WTC11 (cell line): ENCODE data around the gene RECK. TPM values are rescaled to one million over a fixed set of nuclear protein-coding genes. Genes with fewer than 3 reads are reported as not detected.

Experiments used
- ATAC-seq: fragments of 200-7000 bp; cut with Tn5 transposase; 2 replicates; pipeline ENCODE4 v1.10.0; 2021; ENCODE audit warnings: mild to moderate bottlenecking, moderate library complexity
- CTCF ChIA-PET: fragments of 300-600 bp; sonication (Branson Sonifier 250); formaldehyde crosslinking; loops from one replicate; lab custom pipeline; 2021; ENCODE audit warnings: antibody characterized with exemption; lab: Charles Lee
- POLR2A ChIA-PET: fragments of 350-600 bp; sonication (Branson Sonifier 250); formaldehyde crosslinking; loops from one replicate; lab custom pipeline; 2021; ENCODE audit warnings: antibody characterized with exemption; lab: Charles Lee
- DNase-seq: peaks from one replicate; pipeline ENCODE4 v3.0.0; 2021; ENCODE audit warnings: low spot score
- H3K27ac Mint-ChIP-seq: 2 replicates; pipeline ENCODE4 v1.8.0; 2021; ENCODE audit warnings: mixed read lengths
- H3K27me3 Mint-ChIP-seq: 2 replicates; pipeline ENCODE4 v1.8.0; 2021; ENCODE audit warnings: low read depth, mild to moderate bottlenecking, moderate library complexity, mixed read lengths
- H3K36me3 Mint-ChIP-seq: 2 replicates; pipeline ENCODE4 v1.8.0; 2021; ENCODE audit warnings: mixed read lengths
- H3K4me1 Mint-ChIP-seq: 2 replicates; pipeline ENCODE4 v1.8.0; 2022; ENCODE audit warnings: mixed read lengths
- H3K4me3 Mint-ChIP-seq: 2 replicates; pipeline ENCODE4 v1.8.0; 2021; ENCODE audit warnings: mild to moderate bottlenecking, moderate library complexity, mixed read lengths
- H3K9me3 Mint-ChIP-seq: 2 replicates; pipeline ENCODE4 v1.8.0; 2021; ENCODE audit warnings: mixed read lengths
- E2F1 ChIP-seq: sonication (generic); formaldehyde crosslinking; IDR thresholded peaks from 2 replicates; pipeline ENCODE4 v1.8.0; 2022; ENCODE audit warnings: mild to moderate bottlenecking, missing genetic modification reagents
- HMGXB4 ChIP-seq: sonication (generic); formaldehyde crosslinking; IDR thresholded peaks from 2 replicates; pipeline ENCODE4 v1.8.1; 2023; ENCODE audit warnings: mild to moderate bottlenecking, moderate library complexity, missing genetic modification reagents
- KAT7 ChIP-seq: sonication (generic); formaldehyde crosslinking; IDR thresholded peaks from 2 replicates; pipeline ENCODE4 v1.8.1; 2023; ENCODE audit warnings: missing genetic modification reagents, mild to moderate bottlenecking, borderline replicate concordance
- MAX ChIP-seq: sonication (generic); formaldehyde crosslinking; IDR thresholded peaks from 2 replicates; pipeline ENCODE4 v1.8.0; 2022; ENCODE audit warnings: mild to moderate bottlenecking, missing genetic modification reagents
- NFE2L1 ChIP-seq: sonication (generic); formaldehyde crosslinking; IDR thresholded peaks from 2 replicates; pipeline ENCODE4 v1.8.1; 2023; ENCODE audit warnings: missing genetic modification reagents
- SMAD3 ChIP-seq: sonication (generic); formaldehyde crosslinking; IDR thresholded peaks from 2 replicates; pipeline ENCODE4 v1.8.0; 2022; ENCODE audit warnings: missing genetic modification reagents, mild to moderate bottlenecking, borderline replicate concordance
- SOX15 ChIP-seq: fragments of 250-450 bp; sonication (Bioruptor Pico); IDR thresholded peaks from 2 replicates; pipeline ENCODE4 v1.9.0; 2021; ENCODE audit warnings: mild to moderate bottlenecking
- USF2 ChIP-seq: sonication (generic); formaldehyde crosslinking; IDR thresholded peaks from 2 replicates; pipeline ENCODE4 v1.8.1; 2023; ENCODE audit warnings: mild to moderate bottlenecking, missing genetic modification reagents, moderate library complexity
- ZNF317 ChIP-seq: sonication (generic); formaldehyde crosslinking; IDR thresholded peaks from 2 replicates; pipeline ENCODE4 v1.8.1; 2023; ENCODE audit warnings: low read depth, mild to moderate bottlenecking, moderate library complexity, missing genetic modification reagents, borderline replicate concordance
- ZNF423 ChIP-seq: fragments of 250-450 bp; sonication (Bioruptor Pico); IDR thresholded peaks from 2 replicates; pipeline ENCODE4 v2.1.2; 2022; ENCODE audit warnings: mild to moderate bottlenecking, moderate library complexity
- ZNF425 ChIP-seq: fragments of 250-450 bp; sonication (Bioruptor Pico); conservative IDR thresholded peaks from 2 replicates; pipeline ENCODE4 v1.9.0; 2021; ENCODE audit warnings: mild to moderate bottlenecking
- total RNA-seq: library from RNA; stranded (reverse); gene quantifications from 3 replicates; pipeline ENCODE4 v1.2.3, GENCODE V29; 2021
- TF ChIP-seq, protein P1 (sequence below): sonication (generic); formaldehyde crosslinking; IDR thresholded peaks from 2 replicates; pipeline ENCODE4 v1.8.1; 2022; ENCODE audit warnings: low read depth, missing genetic modification reagents, borderline replicate concordance
- TF ChIP-seq, protein P2 (sequence below): sonication (generic); formaldehyde crosslinking; IDR thresholded peaks from 2 replicates; pipeline ENCODE4 v1.8.0; 2022; ENCODE audit warnings: missing genetic modification reagents

Gene RECK
- total RNA-seq, 1 experiment from 2014 or later = 11.2 TPM

DNA sequence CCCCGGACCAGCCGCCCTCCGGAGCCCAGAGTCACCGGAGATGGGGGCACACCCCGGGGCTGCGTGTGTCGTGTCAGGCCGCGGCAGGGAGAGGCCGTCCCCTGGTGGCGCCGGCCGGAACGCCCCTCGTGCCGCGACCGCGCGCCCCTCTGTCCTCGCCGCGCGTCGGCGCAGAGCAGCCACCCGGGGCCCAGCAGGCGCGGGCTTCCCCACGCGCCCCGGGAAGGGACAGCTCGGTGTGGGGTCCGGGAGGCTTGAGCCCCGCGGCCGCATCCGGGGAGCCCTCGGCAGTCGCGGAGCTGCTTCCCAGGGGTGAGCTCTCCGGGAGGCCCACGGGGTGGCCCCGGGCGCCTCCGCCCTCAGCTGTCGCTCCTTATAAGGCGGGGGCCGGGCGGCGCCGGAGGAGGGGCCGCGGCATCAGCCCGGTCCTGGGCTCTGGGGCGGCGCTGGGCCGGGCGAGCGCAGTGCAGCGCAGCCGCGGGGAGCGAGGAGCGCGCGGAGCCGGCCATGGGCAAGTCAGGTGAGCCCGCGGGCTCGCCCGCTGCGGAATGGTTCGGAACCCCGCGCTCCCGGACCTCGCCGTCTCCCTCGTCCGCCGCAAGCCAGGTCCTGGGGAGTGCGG lies 99.7 kb downstream of the RECK start, which contains the start of gene GLIPR2 (continued):
- TF ChIP-seq, protein P1, sequence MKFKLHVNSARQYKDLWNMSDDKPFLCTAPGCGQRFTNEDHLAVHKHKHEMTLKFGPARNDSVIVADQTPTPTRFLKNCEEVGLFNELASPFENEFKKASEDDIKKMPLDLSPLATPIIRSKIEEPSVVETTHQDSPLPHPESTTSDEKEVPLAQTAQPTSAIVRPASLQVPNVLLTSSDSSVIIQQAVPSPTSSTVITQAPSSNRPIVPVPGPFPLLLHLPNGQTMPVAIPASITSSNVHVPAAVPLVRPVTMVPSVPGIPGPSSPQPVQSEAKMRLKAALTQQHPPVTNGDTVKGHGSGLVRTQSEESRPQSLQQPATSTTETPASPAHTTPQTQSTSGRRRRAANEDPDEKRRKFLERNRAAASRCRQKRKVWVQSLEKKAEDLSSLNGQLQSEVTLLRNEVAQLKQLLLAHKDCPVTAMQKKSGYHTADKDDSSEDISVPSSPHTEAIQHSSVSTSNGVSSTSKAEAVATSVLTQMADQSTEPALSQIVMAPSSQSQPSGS (CRISPR knock-in tag) = no peak
- no peak for TF ChIP-seq SMAD3 (CRISPR knock-in tag)

DNA sequence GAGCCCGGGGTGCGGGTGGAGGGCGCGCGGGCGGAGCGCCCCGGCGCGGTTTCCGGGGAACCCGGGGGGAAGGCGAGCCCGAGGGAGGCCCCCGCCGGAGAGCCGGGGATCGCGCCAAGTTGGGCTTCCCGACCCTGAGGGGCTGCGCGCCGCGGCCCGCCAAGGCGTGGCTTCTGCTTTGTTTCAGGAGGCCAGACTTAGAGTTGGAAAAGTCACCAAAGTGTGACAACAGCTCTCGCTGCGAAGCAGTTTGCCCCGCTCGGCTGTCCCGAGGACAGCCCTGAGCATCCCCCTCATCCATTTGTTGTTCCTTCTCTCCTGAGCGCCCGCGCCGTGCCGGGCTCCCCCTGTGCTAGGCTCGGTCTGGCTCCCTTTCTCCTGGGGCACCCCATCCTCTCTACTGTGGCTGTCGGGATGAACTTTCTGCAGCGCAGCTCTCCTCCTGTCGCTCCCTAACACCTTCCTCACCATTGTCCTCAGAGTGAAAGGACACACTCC lies 100.2 kb downstream of the RECK start:
- DNase-seq (no peak), ATAC-seq (peak; percentile 23)
- peak; percentile 7; the same call in 1 of the 2 replicates for TF ChIP-seq HMGXB4 (CRISPR knock-in tag)
- TF ChIP-seq MAX (CRISPR knock-in tag) = no peak
- Mint-ChIP-seq H3K36me3 (no peaks in the 10 kb centered on the region), H3K27ac (no peak overlapping the region), H3K27me3 (peaks cover 82% of the 10 kb centered on the region), H3K4me1 (peaks cover 31% of the 10 kb centered on the region), H3K4me3 (peak overlapping the region; percentile 83), H3K9me3 (no peaks in the 10 kb centered on the region)
- POLR2A ChIA-PET = interaction anchor here (0.6 to 1.7 kb wide), 4 partner anchors 26 to 1009 kb away, joined by 3 to 7 read pairs (median 5); no protein-coding TSS in a partner anchor
- CTCF ChIA-PET = interaction anchor here (0.6 to 3.1 kb wide), 6 partner anchors 26 to 429 kb away, joined by 3 to 14 read pairs (median 6); no protein-coding TSS in a partner anchor

- CTCF ChIA-PET = interaction anchor here (1.5 to 3.1 kb wide), 4 partner anchors 25 to 37 kb away, joined by 6 to 14 read pairs (median 7); no protein-coding TSS in a partner anchor
- peaks cover 28% of the 10 kb centered on the region for H3K4me1 Mint-ChIP-seq
- ATAC-seq (no peak), DNase-seq (peak; percentile 22)
- TF ChIP-seq USF2 (no peak), E2F1 (CRISPR knock-in tag) (no peak), ZNF317 (no peak), ZNF423 (CRISPR knock-in tag) (no peak), SMAD3 (CRISPR knock-in tag) (no peak), ZNF425 (CRISPR knock-in tag) (no peak), NFE2L1 (CRISPR knock-in tag) (no peak), SOX15 (no peak), KAT7 (CRISPR knock-in tag) (no peak)
- TF ChIP-seq, protein P2, sequence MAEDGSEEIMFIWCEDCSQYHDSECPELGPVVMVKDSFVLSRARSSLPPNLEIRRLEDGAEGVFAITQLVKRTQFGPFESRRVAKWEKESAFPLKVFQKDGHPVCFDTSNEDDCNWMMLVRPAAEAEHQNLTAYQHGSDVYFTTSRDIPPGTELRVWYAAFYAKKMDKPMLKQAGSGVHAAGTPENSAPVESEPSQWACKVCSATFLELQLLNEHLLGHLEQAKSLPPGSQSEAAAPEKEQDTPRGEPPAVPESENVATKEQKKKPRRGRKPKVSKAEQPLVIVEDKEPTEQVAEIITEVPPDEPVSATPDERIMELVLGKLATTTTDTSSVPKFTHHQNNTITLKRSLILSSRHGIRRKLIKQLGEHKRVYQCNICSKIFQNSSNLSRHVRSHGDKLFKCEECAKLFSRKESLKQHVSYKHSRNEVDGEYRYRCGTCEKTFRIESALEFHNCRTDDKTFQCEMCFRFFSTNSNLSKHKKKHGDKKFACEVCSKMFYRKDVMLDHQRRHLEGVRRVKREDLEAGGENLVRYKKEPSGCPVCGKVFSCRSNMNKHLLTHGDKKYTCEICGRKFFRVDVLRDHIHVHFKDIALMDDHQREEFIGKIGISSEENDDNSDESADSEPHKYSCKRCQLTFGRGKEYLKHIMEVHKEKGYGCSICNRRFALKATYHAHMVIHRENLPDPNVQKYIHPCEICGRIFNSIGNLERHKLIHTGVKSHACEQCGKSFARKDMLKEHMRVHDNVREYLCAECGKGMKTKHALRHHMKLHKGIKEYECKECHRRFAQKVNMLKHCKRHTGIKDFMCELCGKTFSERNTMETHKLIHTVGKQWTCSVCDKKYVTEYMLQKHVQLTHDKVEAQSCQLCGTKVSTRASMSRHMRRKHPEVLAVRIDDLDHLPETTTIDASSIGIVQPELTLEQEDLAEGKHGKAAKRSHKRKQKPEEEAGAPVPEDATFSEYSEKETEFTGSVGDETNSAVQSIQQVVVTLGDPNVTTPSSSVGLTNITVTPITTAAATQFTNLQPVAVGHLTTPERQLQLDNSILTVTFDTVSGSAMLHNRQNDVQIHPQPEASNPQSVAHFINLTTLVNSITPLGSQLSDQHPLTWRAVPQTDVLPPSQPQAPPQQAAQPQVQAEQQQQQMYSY (CRISPR knock-in tag) = no peak
- TF ChIP-seq, protein P1 (CRISPR knock-in tag) = no peak
- H3K9me3 Mint-ChIP-seq = no peaks in the 10 kb centered on the region
- peak overlapping the region; percentile 83 for H3K4me3 Mint-ChIP-seq
- peaks cover 77% of the 10 kb centered on the region for H3K27me3 Mint-ChIP-seq
- no peak overlapping the region for H3K27ac Mint-ChIP-seq
- POLR2A ChIA-PET = interaction anchor here (0.6 to 1.7 kb wide), 3 partner anchors 26 to 1010 kb away, joined by 3 to 7 read pairs (median 3); no protein-coding TSS in a partner anchor
- H3K36me3 Mint-ChIP-seq = no peaks in the 10 kb centered on the region
Observed at GRCh38 chr9:36137392-36138004, 100.8 kb downstream of the RECK start.
